Hepatocyte (in vitro differentiated cells): Measurements from ENCODE around the gene NKRF.

Source experiments
- CTCF ChIP-seq: fragments of 200-600 bp; sonication (generic); IDR thresholded peaks from 2 replicates; pipeline ENCODE4 v1.5.1; 2016; ENCODE audit warnings: antibody characterized with exemption, mild to moderate bottlenecking; ENCODE audit not compliant: poor library complexity
- EZH2 ChIP-seq: fragments of 200-600 bp; sonication (generic); IDR thresholded peaks from 2 replicates; pipeline ENCODE4 v1.6.1; 2016; ENCODE audit warnings: antibody characterized with exemption, mild to moderate bottlenecking, borderline replicate concordance

- TF ChIP-seq CTCF (no peak), EZH2 (no peak)
Measured at GRCh38 chrX:119638725-119639471, 32.7 kb upstream of the NKRF start.
